ENCODE measurements around the gene NFE2L2.

DNA sequence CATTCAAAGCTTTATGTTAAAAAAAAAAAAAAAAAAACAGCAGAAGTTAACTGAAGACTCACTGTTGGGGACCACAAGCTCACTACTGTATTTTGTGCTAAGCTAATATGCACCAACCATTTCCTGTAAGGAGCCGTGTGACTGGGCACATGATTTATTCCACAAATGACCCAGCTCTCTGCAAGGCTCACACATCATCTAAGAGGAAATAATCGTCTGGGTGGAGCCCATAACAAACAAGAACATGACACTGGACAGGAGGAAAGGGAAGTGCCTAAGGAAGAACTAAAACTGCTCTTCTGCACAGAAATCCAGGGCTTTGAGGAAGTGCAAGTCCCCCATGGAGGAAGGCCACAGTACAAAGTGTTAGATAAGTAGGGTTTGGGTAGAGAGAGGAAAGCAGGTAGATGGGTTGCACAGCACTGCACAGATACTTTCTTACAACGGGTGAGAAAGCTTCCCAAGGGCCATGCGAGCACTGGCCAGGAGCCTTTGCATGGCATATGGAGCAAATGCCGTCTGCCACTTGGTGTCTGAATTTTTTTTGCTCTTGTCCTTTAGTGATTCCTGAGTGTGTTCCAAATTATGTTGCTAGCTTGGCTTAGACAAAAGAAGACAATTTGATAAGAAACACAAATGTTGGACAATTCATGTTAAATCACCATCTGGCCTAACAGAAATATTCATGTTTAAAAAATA, 24.4 kb downstream of the NFE2L2 start:
- TF ChIP-seq, protein P1, sequence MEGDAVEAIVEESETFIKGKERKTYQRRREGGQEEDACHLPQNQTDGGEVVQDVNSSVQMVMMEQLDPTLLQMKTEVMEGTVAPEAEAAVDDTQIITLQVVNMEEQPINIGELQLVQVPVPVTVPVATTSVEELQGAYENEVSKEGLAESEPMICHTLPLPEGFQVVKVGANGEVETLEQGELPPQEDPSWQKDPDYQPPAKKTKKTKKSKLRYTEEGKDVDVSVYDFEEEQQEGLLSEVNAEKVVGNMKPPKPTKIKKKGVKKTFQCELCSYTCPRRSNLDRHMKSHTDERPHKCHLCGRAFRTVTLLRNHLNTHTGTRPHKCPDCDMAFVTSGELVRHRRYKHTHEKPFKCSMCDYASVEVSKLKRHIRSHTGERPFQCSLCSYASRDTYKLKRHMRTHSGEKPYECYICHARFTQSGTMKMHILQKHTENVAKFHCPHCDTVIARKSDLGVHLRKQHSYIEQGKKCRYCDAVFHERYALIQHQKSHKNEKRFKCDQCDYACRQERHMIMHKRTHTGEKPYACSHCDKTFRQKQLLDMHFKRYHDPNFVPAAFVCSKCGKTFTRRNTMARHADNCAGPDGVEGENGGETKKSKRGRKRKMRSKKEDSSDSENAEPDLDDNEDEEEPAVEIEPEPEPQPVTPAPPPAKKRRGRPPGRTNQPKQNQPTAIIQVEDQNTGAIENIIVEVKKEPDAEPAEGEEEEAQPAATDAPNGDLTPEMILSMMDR (IDR thresholded peaks at IDR 0.05) = no peak
- TF ChIP-seq ZFX (IDR thresholded peaks at IDR 0.05; ENCODE audit: borderline replicate concordance) = no peak

Data from 22Rv1 (cell line).